SJSA1 (cell line): Measurements from ENCODE around the gene GSAP. TPM values are rescaled to one million over a fixed set of nuclear protein-coding genes. Genes with fewer than 3 reads are reported as not detected.
"Not testable (repeated sequence)": the region's sequence is repeated elsewhere in the genome, so short reads cannot be mapped to it uniquely, and the experiment has no call there.

Experiments
- DNase-seq, 2 experiments: peaks; one replicate each; pipeline ENCODE4 v3.0.0-alpha.2; 2015 to 2020; ENCODE audit warnings: low spot score in 2 of 2, low read depth in 1 of 2
- H3K27ac ChIP-seq: fragments of 250-450 bp; sonication (Bioruptor Pico); 2 replicates; pipeline ENCODE4 v1.5.1; 2020; ENCODE audit warnings: mild to moderate bottlenecking, moderate library complexity
- H3K27me3 ChIP-seq: fragments of 250-450 bp; sonication (Bioruptor Pico); replicated peaks from 2 replicates; pipeline ENCODE4 v1.5.1; 2020; ENCODE audit warnings: mild to moderate bottlenecking, moderate library complexity
- H3K36me3 ChIP-seq: fragments of 250-450 bp; sonication (Bioruptor Pico); 2 replicates; pipeline ENCODE4 v1.5.1; 2020; ENCODE audit warnings: mild to moderate bottlenecking
- H3K4me1 ChIP-seq: fragments of 250-450 bp; sonication (Bioruptor Pico); replicated peaks from 2 replicates; pipeline ENCODE4 v1.6.1; 2021; ENCODE audit warnings: mild to moderate bottlenecking
- H3K4me3 ChIP-seq: fragments of 250-450 bp; sonication (Bioruptor Pico); 2 replicates; pipeline ENCODE4 v1.5.1; 2020; ENCODE audit warnings: mild to moderate bottlenecking
- H3K9me3 ChIP-seq: fragments of 250-450 bp; sonication (Bioruptor Pico); replicated peaks from 2 replicates; pipeline ENCODE4 v1.5.1; 2020; ENCODE audit warnings: mild to moderate bottlenecking
- total RNA-seq: library from RNA; depleted of rRNA; stranded (reverse); fragments of >200 nt; shearing (Covaris generic); gene quantifications from 2 replicates; pipeline ENCODE4 v1.2.3, GENCODE V29; 2014

GSAP gene
- total RNA-seq, 1 experiment from 2014 or later: 3.7 TPM

GRCh38 chr7:77353911-77354310 lies 62.2 kb downstream of the GSAP start:
- Histone ChIP-seq H3K27ac (no peak overlapping the region), H3K9me3 (no peaks in the 10 kb centered on the region), H3K4me1 (no peaks in the 10 kb centered on the region; the same call in 1 of the 2 replicates), H3K27me3 (no peaks in the 10 kb centered on the region), H3K4me3 (no peak overlapping the region), H3K36me3 (no peaks in the 10 kb centered on the region)
- no peak for DNase-seq

DNA sequence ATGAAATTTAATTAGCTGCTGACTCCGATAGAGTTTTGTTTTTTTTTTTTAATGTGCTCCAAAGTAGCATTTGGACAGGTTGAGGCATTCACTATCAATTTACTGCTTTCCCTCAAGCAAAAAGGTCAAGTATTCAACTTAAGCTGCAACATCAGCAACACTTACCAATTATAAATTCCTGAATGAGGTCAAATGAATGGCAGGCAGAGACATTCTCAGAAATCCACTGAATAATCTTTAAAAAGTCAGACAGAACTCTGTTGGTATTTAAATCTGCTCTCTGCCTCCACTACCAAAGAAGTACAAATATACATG lies 62.8 kb downstream of the GSAP start:
- H3K27me3 ChIP-seq: no peaks in the 10 kb centered on the region
- H3K36me3 ChIP-seq: no peaks in the 10 kb centered on the region
- H3K4me1 ChIP-seq: peaks cover under 1% of the 10 kb centered on the region; the same call in 1 of the 2 replicates
- no peak overlapping the region for H3K4me3 ChIP-seq
- H3K9me3 ChIP-seq: no peaks in the 10 kb centered on the region
- H3K27ac ChIP-seq: no peak overlapping the region
- DNase-seq: no peak

DNA sequence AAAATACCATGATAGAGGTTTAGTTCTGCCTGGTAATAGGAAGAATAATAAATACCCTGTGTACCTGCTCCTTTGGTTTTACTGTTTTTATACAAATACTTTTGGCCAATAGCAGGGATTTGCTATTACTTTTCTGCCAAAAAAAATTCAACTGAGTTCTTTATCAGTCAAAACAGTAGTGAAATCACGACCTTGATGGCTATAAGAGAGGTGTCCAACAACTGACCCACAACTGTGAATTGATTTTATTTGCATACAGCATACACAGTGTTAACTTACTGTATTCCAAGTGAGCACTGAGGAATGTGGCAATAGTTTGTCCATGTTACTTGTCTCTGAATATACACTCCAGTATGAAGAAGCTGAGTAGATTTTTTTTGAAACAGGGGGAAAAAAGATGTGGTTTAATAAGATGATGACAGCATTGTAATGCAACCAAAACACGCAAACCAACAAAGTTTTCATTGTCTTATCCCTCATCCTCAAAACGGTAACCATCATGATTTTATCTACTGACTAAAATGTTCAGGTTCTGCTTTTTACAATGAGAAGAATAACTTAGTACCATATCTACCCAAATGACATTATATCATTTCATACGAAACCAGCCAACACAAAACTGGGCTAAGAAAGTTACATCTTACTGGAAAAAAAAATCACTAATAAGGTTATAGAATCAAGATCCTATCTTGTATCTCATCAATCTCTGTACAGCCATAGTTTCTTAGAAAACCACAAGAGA lies 63.3 kb downstream of the GSAP start:
- Histone ChIP-seq H3K27ac (no peak overlapping the region), H3K36me3 (no peaks in the 10 kb centered on the region), H3K9me3 (no peaks in the 10 kb centered on the region), H3K4me1 (peaks cover 4% of the 10 kb centered on the region; the same call in 1 of the 2 replicates), H3K4me3 (no peak overlapping the region), H3K27me3 (no peaks in the 10 kb centered on the region)
- DNase-seq: no peak

DNA sequence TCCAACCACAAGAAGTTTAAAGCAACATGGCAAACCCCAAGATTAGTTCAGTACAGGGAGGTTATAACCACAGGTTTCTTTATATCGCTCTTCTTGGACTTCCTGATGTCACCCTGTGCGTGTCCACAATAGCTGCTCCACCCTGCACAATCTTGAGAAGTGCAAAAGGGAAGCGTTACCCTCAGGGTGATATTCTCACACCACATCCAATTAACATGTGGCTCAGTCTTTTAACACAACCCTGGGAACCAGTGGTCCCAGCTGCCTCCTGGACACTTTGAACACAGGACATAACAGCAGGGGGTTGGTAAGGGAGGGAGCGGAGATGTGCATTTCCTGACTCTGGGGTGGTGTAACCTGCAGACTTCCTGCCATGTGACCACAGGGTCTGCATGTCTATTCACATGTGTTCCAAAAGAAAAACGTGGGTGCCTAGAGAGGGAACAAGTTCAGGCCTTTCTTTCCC lies 64.6 kb downstream of the GSAP start:
- H3K4me1 ChIP-seq: peaks cover 4% of the 10 kb centered on the region; the same call in 1 of the 2 replicates
- H3K4me3 ChIP-seq: no peak overlapping the region
- DNase-seq: no peak
- H3K27me3 ChIP-seq: no peaks in the 10 kb centered on the region
- no peaks in the 10 kb centered on the region for H3K36me3 ChIP-seq
- H3K9me3 ChIP-seq: no peaks in the 10 kb centered on the region
- no peak overlapping the region for H3K27ac ChIP-seq

DNA sequence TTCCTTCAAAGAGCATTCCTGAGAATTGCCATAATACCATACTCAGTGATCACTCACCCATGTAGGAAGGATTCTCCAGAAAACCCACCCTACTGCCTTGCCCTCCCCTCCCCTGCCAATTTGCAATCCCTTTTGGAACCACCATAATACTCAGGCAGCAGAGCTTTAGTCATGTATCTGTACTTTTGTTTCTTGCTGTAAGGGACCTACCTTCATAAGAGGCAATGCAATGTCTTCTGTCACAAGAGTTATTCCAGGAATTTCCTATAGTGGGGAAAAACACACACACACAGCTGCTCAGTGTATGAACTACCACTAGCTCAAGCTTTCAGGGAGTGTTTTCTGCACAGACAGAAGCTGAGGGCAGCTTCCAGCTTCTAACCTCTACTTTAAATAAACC lies 67.0 kb downstream of the GSAP start:
- DNase-seq: no peak
- H3K4me1 ChIP-seq: peaks cover 4% of the 10 kb centered on the region; the same call in 1 of the 2 replicates

GRCh38 chr7:77348371-77348813 lies 67.8 kb downstream of the GSAP start:
- no peak overlapping the region for H3K27ac ChIP-seq
- peak in 1 of 2 experiments; percentile 39 for DNase-seq
- H3K4me1 ChIP-seq: peaks cover 4% of the 10 kb centered on the region; the same call in 1 of the 2 replicates
- H3K9me3 ChIP-seq: no peaks in the 10 kb centered on the region
- no peak overlapping the region for H3K4me3 ChIP-seq
- H3K36me3 ChIP-seq: no peaks in the 10 kb centered on the region
- no peaks in the 10 kb centered on the region for H3K27me3 ChIP-seq

More for the DNA sequence above, 67.0 kb downstream of the GSAP start:
- H3K36me3 ChIP-seq: no peaks in the 10 kb centered on the region
- H3K4me3 ChIP-seq: no peak overlapping the region
- no peaks in the 10 kb centered on the region for H3K9me3 ChIP-seq
- no peak overlapping the region for H3K27ac ChIP-seq
- no peaks in the 10 kb centered on the region for H3K27me3 ChIP-seq

DNA sequence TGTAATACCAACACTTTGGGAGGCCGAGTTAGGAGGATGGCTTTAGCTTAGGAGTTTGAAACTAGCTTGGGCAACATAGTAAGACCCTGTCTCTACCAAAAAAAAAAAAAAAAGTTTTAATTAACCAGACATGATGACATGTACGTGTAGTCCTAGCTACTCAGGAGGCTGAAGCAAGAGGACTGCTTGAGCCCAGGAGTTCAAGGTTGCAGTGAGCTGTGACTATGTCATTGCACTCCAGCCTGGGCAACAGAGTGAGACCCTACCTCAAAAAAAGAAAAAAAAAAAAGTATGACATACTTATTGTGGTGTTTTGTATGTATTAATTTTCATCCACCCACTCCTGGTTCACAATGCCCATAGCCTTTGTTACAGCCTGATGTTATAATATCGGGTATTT lies 69.7 kb downstream of the GSAP start:
- Histone ChIP-seq H3K9me3 (no peaks in the 10 kb centered on the region), H3K4me3 (no peak overlapping the region), H3K36me3 (no peaks in the 10 kb centered on the region), H3K27ac (no peak overlapping the region), H3K4me1 (peaks cover 4% of the 10 kb centered on the region; the same call in 1 of the 2 replicates), H3K27me3 (no peaks in the 10 kb centered on the region)
- DNase-seq: no peak

- not testable (repeated sequence) for H3K27ac ChIP-seq, H3K4me1 ChIP-seq, H3K27me3 ChIP-seq, DNase-seq, H3K4me3 ChIP-seq, H3K9me3 ChIP-seq, H3K36me3 ChIP-seq
Observed at GRCh38 chr7:77345426-77345825, 70.7 kb downstream of the GSAP start.

- H3K4me1 ChIP-seq: no peaks in the 10 kb centered on the region
- no peak overlapping the region for H3K4me3 ChIP-seq
- H3K27ac ChIP-seq: no peak overlapping the region
- no peaks in the 10 kb centered on the region for H3K27me3 ChIP-seq
- H3K9me3 ChIP-seq: no peaks in the 10 kb centered on the region
- DNase-seq: no peak
- H3K36me3 ChIP-seq: no peaks in the 10 kb centered on the region
Observed at GRCh38 chr7:77339726-77340125, 76.4 kb downstream of the GSAP start.

- no peak overlapping the region for H3K27ac ChIP-seq
- H3K36me3 ChIP-seq: no peaks in the 10 kb centered on the region
- no peaks in the 10 kb centered on the region for H3K27me3 ChIP-seq
- DNase-seq: no peak
- no peaks in the 10 kb centered on the region for H3K4me1 ChIP-seq
- H3K9me3 ChIP-seq: no peaks in the 10 kb centered on the region
- H3K4me3 ChIP-seq: no peak overlapping the region
Observed at GRCh38 chr7:77338883-77339629, 77.1 kb downstream of the GSAP start.

GRCh38 chr7:77338260-77338659 lies 77.9 kb downstream of the GSAP start:
- H3K4me3 ChIP-seq: no peak overlapping the region
- no peaks in the 10 kb centered on the region for H3K27me3 ChIP-seq
- no peaks in the 10 kb centered on the region for H3K4me1 ChIP-seq
- H3K36me3 ChIP-seq: no peaks in the 10 kb centered on the region
- no peak for DNase-seq
- no peaks in the 10 kb centered on the region for H3K9me3 ChIP-seq
- H3K27ac ChIP-seq: no peak overlapping the region

GRCh38 chr7:77337456-77337990 lies 78.6 kb downstream of the GSAP start:
- Histone ChIP-seq H3K27ac (no peak overlapping the region), H3K4me3 (no peak overlapping the region), H3K36me3 (no peaks in the 10 kb centered on the region), H3K4me1 (no peaks in the 10 kb centered on the region), H3K9me3 (no peaks in the 10 kb centered on the region), H3K27me3 (no peaks in the 10 kb centered on the region)
- DNase-seq: no peak

GRCh38 chr7:77335581-77335980 lies 80.6 kb downstream of the GSAP start:
- Histone ChIP-seq H3K36me3 (no peaks in the 10 kb centered on the region), H3K4me3 (no peak overlapping the region), H3K4me1 (peaks cover 7% of the 10 kb centered on the region), H3K27me3 (no peaks in the 10 kb centered on the region), H3K27ac (no peak overlapping the region), H3K9me3 (no peaks in the 10 kb centered on the region)
- DNase-seq: no peak

DNA sequence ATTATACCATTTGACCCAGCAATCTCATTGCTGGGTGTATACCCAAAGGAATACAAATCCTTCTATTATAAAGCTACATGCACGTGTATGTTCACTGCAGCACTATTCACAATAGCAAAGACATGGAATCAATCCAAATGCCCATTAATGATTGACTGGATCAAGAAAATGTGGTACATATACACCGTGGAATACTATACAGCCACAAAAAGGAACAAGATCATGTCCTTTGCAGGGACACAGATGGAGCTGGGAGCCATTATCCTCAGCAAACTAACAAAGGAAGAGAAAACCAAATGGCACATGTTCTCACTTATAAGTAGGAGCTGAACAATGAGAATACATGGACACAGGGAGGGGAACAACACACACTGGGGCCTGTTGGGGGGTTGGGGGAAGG lies 82.1 kb downstream of the GSAP start:
- not testable (repeated sequence) for H3K27ac ChIP-seq, H3K36me3 ChIP-seq, H3K4me3 ChIP-seq, H3K27me3 ChIP-seq, DNase-seq, H3K9me3 ChIP-seq
- peaks cover 18% of the 10 kb centered on the region for H3K4me1 ChIP-seq
